Transverse colon (tissue), 4 donors: ENCODE data around the gene HOGA1. TPM values are rescaled to one million over a fixed set of nuclear protein-coding genes. Genes with fewer than 3 reads are reported as not detected.
"Not testable (repeated sequence)": the region's sequence is repeated elsewhere in the genome, so short reads cannot be mapped to it uniquely, and the experiment has no call there.

Experiments
- DNase-seq: peaks from one replicate; pipeline ENCODE4 v3.0.0-alpha.2; 2019
- H3K27ac ChIP-seq, 4 donors: fragments of 200-600 bp; sonication (generic); 2 replicates each; pipeline ENCODE4 v1.5.1; 2016 to 2018; ENCODE audit warnings: inconsistent platforms in 4 of 4
- H3K27me3 ChIP-seq: fragments of 200-600 bp; sonication (generic); 2 replicates; pipeline ENCODE4 v1.5.1; 2017; ENCODE audit warnings: inconsistent platforms
- H3K36me3 ChIP-seq, 4 donors: fragments of 200-600 bp; sonication (generic); 2 replicates each; pipeline ENCODE4 v1.5.1; 2017 to 2019; ENCODE audit warnings: inconsistent platforms in 4 of 4
- H3K4me1 ChIP-seq, 4 donors: fragments of 200-600 bp; sonication (generic); 2 replicates each; pipeline ENCODE4 v1.5.1; 2017 to 2020; ENCODE audit warnings: inconsistent platforms in 4 of 4
- H3K4me3 ChIP-seq, 4 donors: fragments of 200-600 bp; sonication (generic); 1 replicate in 1 of 4; 2 replicates in 3 of 4; pipeline versions ENCODE4 v1.5.1 to v1.6.1; 2017 to 2019; ENCODE audit warnings: inconsistent platforms in 4 of 4
- H3K9me3 ChIP-seq, 2 donors: fragments of 200-600 bp; sonication (generic); 2 replicates each; pipeline ENCODE4 v1.5.1; 2017 to 2019; ENCODE audit warnings: inconsistent platforms in 2 of 2
- CTCF ChIP-seq, 5 experiments: fragments of 200-600 bp in 3 of 5; fragments of 450-650 bp in 2 of 5; sonication (generic) in 3 of 5; IDR thresholded peaks; 1 replicate in 2 of 5; 2 replicates in 3 of 5; pipeline ENCODE4 v1.5.1; 2016 to 2017; ENCODE audit warnings: antibody characterized with exemption in 5 of 5, inconsistent platforms in 3 of 5, mild to moderate bottlenecking in 2 of 5, moderate library complexity in 1 of 5
- EP300 ChIP-seq: sonication (generic); formaldehyde crosslinking; IDR thresholded peaks from one replicate; pipeline ENCODE4 v1.6.1; 2017; ENCODE audit warnings: antibody characterized with exemption, low read depth
- POLR2A ChIP-seq: fragments of 450-650 bp; IDR thresholded peaks from one replicate; pipeline ENCODE4 v1.6.1; 2016; ENCODE audit warnings: antibody characterized with exemption, mild to moderate bottlenecking, moderate library complexity
- POLR2AphosphoS5 ChIP-seq, 3 donors: sonication (generic); formaldehyde crosslinking; IDR thresholded peaks; one replicate each; pipeline ENCODE4 v1.6.1; 2016; ENCODE audit warnings: antibody characterized with exemption in 3 of 3
- whole genome bisulfite sequencing, 2 donors: methylation state at CpG; one replicate each; pipeline ENCODE4 v1.1.5; 2018; ENCODE audit warnings: low coverage in 1 of 2; 5-methylcytosine and 5-hydroxymethylcytosine counted together
- in situ Hi-C, 4 donors: fragments of 200-750 bp; cut with MboI; loops; one replicate each; pipeline versions ENCODE4 v1.15.0 to v1.15.1; 2017; ENCODE audit warnings: low sequenced_read_pairs in 3 of 4, low pct_ligation_motif_present in 1 of 4, low pct_unique_long_range_greater_than_20kb in 1 of 4
- intact Hi-C: fragments of 100-400 bp; cut with DNase I; formaldehyde crosslinking; loops from one replicate; pipeline ENCODE4 v1.15.1; 2023; ENCODE audit warnings: low total_unique reads
- total RNA-seq, 4 donors: library from RNA; depleted of rRNA; stranded (reverse); fragments of >200 nt; gene quantifications; one replicate each; pipeline ENCODE4 v1.1.0, GENCODE V29; 2016

HOGA1 gene
- total RNA-seq, 4 donors from 2014 or later = not detected

DNA sequence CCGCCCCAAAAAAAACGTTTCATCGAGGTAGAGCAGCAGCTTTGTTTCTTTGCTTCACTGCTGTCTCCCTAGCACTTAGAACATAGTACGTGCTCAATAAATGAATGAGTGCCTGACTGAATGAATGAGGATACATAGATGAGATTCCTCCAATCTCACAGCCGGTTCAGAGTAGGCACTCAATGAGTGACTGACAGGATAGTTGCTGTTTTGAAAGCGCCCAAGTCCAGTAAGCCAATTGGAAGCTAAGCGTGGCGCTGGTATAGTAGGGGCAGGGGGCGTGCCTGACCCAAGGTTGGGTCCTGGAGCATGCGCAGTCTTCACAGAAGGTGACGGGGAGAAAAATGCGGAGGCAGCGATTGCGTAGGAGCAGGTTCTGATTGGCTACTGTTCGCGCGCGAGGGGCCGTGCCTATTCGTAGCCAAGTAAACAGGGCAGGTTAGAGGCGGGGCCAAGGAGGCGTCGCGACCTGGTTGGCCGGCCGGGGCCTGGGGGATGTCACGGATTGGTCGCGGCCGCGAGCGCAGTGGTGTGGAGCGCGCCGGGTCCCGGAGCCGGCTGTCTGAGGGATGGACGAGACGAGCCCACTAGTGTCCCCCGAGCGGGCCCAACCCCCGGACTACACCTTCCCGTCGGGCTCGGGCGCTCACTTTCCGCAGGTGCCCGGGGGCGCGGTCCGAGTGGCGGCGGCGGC lies 56.1 kb downstream of the HOGA1 start, which contains the start of gene PI4K2A:
PI4K2A (plus strand) TSS at position 498 of the 694 bp plus-strand sequence; CDS start at position 570, 72 bp downstream.
- in situ Hi-C loops = no loop called here

DNA sequence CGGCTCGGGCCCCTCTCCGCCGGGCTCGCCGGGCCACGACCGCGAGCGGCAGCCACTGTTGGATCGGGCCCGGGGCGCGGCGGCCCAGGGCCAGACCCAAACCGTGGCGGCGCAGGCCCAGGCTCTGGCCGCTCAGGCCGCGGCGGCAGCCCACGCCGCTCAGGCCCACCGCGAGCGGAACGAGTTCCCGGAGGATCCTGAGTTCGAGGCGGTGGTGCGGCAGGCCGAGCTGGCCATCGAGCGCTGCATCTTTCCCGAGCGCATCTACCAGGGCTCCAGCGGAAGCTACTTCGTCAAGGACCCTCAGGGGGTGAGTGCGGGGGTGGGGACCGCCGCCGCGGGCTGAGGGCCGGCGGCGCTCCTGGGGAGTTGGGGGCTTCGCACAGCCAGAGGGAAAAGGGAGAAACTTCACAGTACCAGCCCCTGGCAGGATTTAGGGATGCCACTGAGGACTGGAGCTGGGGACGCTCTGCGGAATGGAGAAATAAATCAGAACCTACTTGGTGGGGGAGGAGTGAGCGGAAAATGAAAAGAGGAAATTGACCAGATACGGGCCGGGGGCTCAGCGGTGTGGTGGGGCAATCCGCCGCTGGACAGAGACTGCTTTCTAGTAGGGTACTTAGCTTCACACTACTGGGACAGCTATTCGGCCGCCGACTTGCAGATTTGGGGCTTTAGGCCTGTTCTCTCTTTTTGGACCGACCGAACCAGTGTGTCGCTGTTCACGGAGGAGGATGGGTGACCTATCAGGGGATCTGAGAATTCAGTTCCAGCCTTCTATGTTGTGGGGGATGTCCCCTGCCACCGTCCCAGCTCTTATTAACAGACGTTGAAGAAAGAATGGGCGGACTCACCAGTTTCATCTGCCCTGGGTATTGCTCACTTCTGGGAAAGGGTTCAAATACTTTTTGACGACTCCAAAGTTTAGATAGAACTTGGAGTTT lies 57.0 kb downstream of the HOGA1 start:
- intact Hi-C loops = no loop called here
- no peak for TF ChIP-seq EP300
- TF ChIP-seq CTCF (IDR thresholded peaks at IDR 0.05) = no peak
- no peak for TF ChIP-seq POLR2AphosphoS5 (IDR thresholded peaks at IDR 0.05)
- TF ChIP-seq POLR2A = no peak
- H3K27ac ChIP-seq = peak overlapping the region; percentile 86 to 93 (median 90)
- WGBS, 2 donors = 0% methylated on average over 1 to 42 of the region's 67 CpGs
- H3K36me3 ChIP-seq = peaks cover 0 to 8% (median 0%) of the 10 kb centered on the region in 4 donors
- peak overlapping the region; percentile 62 to 91 (median 86) for H3K4me3 ChIP-seq
- no peaks in the 10 kb centered on the region for H3K9me3 ChIP-seq
- H3K27me3 ChIP-seq = no peaks in the 10 kb centered on the region
- peaks cover 2 to 21% (median 15%) of the 10 kb centered on the region in 4 donors for H3K4me1 ChIP-seq
- peak; percentile 31 for DNase-seq
- in situ Hi-C loops = no loop called here

More for the DNA sequence above, 56.1 kb downstream of the HOGA1 start, which contains the start of gene PI4K2A:
- H3K27me3 ChIP-seq = no peaks in the 10 kb centered on the region
- TF ChIP-seq POLR2AphosphoS5 (IDR thresholded peaks at IDR 0.05) (peak; percentile 84 to 90 (median 87)), EP300 (no peak), POLR2A (peak; percentile 71)
- peaks cover 0 to 8% (median 0%) of the 10 kb centered on the region in 4 donors for H3K36me3 ChIP-seq
- peak; percentile 99 for DNase-seq
- WGBS, 2 donors = 3% methylated on average over 9 to 42 of the region's 54 CpGs
- H3K4me1 ChIP-seq = peaks cover 2 to 21% (median 15%) of the 10 kb centered on the region in 4 donors
- intact Hi-C loops = no loop called here
- peak within 1 kb of the TSS; percentile 86 to 93 (median 90) for H3K27ac ChIP-seq
- H3K9me3 ChIP-seq = no peaks in the 10 kb centered on the region
- peak within 1 kb of the TSS; percentile 62 to 91 (median 86) for H3K4me3 ChIP-seq

DNA sequence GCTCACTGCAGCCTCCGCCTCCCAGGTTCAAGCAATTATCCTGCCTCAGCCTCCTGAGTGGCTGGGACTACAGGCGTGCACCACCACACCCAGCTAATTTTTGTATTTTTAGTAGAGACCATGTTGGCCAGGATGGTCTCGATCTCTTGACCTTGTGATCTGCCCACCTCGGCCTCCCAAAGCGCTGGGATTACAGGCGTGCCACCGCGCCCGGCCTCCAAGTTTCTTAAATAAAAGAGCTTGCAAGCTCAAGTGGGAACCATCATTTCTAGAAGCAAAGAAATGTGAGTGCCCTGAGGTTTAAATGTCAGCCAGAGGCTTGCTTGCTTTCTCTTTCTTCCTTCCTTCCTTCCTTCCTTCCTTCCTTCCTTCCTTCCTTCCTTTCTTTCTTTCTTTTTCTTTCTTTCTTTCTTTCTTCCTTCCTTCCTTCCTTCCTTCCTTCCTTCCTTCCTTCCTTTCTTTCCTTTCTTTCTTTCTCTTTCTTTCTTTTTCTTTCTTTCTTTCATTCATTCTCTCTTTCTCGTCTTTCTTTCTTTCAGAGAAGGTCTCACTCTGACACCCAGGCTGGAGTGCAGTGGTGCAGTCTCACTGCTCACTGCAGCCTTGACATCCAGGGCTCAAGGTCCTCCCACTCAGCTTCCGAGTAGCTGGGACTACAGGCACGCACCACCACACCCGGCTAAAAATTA lies 58.4 kb downstream of the HOGA1 start:
- DNase-seq, H3K27me3 ChIP-seq, H3K4me3 ChIP-seq, in situ Hi-C loops, H3K36me3 ChIP-seq, intact Hi-C loops, H3K9me3 ChIP-seq: not testable (repeated sequence)
- H3K27ac ChIP-seq = peak overlapping the region in 1 of 4 donors; percentile 91
- peaks cover 2 to 21% (median 15%) of the 10 kb centered on the region in 4 donors for H3K4me1 ChIP-seq
- WGBS, 2 donors = 95 to 100% methylated on average over 3 to 13 of the region's 13 CpGs

DNA sequence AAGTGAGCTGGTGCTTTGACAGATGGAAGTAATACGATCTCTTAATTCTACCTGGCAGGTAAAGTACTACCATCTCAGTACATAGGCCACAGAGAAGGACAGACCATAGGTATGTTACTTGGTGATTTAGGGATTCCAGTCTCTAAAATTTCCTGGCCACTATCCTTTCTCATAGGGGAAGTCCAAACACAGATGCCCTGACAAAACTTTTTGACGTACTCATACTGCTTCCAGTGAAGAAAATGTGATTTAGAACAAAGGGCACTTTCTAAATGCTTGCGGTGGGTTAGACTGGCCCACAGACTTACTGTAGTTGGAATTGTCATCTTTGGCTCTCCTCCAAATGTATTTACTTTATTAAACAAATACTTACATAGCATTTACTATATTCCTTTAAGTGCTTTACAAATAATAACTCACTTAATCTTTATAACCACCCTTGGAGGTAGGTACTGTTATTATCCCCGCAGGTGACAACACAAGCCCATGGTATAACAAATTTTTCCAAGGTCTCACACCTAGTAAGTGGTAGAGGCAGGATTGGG lies 59.3 kb downstream of the HOGA1 start:
- H3K27ac ChIP-seq = no peak overlapping the region
- WGBS, 2 donors = 93 to 96% methylated on average over 2 to 4 of the region's 4 CpGs
- in situ Hi-C loops (no loop called here), intact Hi-C loops (no loop called here)
- no peak for DNase-seq
- peaks cover 2 to 25% (median 15%) of the 10 kb centered on the region in 4 donors for H3K4me1 ChIP-seq
- no peaks in the 10 kb centered on the region for H3K9me3 ChIP-seq
- no peak overlapping the region for H3K4me3 ChIP-seq
- H3K27me3 ChIP-seq = no peaks in the 10 kb centered on the region
- TF ChIP-seq EP300 = no peak
- H3K36me3 ChIP-seq = peaks cover 0 to 8% (median 0%) of the 10 kb centered on the region in 4 donors

GRCh38 chr10:97644936-97645335 lies 60.7 kb downstream of the HOGA1 start:
- intact Hi-C loops (no loop called here), in situ Hi-C loops (no loop called here)
- H3K4me1 ChIP-seq = peaks cover 5 to 29% (median 18%) of the 10 kb centered on the region in 4 donors

More at GRCh38 chr10:97644936-97645335, 60.7 kb downstream of the HOGA1 start:
- no peaks in the 10 kb centered on the region for H3K9me3 ChIP-seq
- H3K27ac ChIP-seq = no peak overlapping the region
- no peaks in the 10 kb centered on the region for H3K27me3 ChIP-seq
- no peak overlapping the region for H3K4me3 ChIP-seq
- DNase-seq = no peak
- 85 to 92% methylated on average over 4 of the region's 4 CpGs for WGBS, 2 donors
- H3K36me3 ChIP-seq = peaks cover 0 to 8% (median 0%) of the 10 kb centered on the region in 4 donors
- TF ChIP-seq CTCF (IDR thresholded peaks at IDR 0.05) (no peak), EP300 (no peak), POLR2AphosphoS5 (IDR thresholded peaks at IDR 0.05) (no peak), POLR2A (no peak)
